Measurements from ENCODE around the gene WNT9A. TPM values are rescaled to one million over a fixed set of nuclear protein-coding genes. Genes with fewer than 3 reads are reported as not detected.
A peak's percentile ranks its signal among the peaks of the same experiment; 100 is the strongest.

Gene WNT9A
- total and polyA plus RNA-seq, 4 donors: 1.9 to 6.4 (median 5.2) TPM

DNA sequence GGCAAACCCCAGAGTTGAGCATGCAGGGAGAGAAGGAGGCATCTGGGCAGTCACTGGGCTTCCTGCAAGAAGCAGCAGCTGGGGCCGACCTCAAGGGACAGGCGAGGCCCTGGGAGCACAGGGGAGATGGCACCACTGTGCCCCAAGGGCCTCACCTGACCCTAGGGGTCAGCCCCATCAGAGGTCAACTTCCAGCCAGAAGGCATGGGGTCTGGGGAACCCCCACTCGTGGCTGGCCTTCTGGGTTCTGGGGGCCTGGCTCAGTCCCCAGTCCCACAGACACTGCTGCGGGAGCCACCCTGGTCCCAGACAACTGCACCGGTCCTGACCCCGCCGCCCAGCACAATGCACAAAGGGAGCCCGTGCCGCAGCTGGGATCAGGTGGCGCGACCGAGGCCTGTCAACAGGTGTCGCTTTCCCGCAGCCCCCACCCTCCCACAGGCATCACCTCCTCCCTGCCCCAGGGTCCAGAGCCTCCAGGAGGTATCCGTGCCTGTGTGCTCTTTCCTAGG, 6.2 kb downstream of the WNT9A start:
- H3K27ac ChIP-seq (ENCODE audit: low read depth, low read length): no peak overlapping the region
- no peaks in the 10 kb centered on the region for H3K27me3 ChIP-seq (ENCODE audit: control insufficient read depth, insufficient read depth, low read length)
- peak in 1 of 6 donors; percentile 0 for DNase-seq (ENCODE audit: low read depth in 4 of 6, low spot score in 6 of 6)

GRCh38 chr1:227940791-227941241, 6.9 kb downstream of the WNT9A start:
- WGBS (ENCODE audit: insufficient coverage): 93% methylated on average over 17 of the region's 17 CpGs
- peaks cover 56% of the 10 kb centered on the region for H3K4me1 ChIP-seq (ENCODE audit: control insufficient read depth, insufficient read depth, low read length)

More for the DNA sequence above, 6.2 kb downstream of the WNT9A start:
- Histone ChIP-seq H3K9me3 (ENCODE audit: control insufficient read depth, insufficient read depth, low read length) (no peaks in the 10 kb centered on the region), H3K4me1 (ENCODE audit: control insufficient read depth, insufficient read depth, low read length) (peaks cover 63% of the 10 kb centered on the region), H3K4me3 (ENCODE audit: low read depth, low read length) (no peak overlapping the region), H3K36me3 (ENCODE audit: control insufficient read depth, insufficient read depth, low read length) (peaks cover 27% of the 10 kb centered on the region)
- WGBS (ENCODE audit: insufficient coverage): 76% methylated on average over 15 of the region's 15 CpGs

DNA sequence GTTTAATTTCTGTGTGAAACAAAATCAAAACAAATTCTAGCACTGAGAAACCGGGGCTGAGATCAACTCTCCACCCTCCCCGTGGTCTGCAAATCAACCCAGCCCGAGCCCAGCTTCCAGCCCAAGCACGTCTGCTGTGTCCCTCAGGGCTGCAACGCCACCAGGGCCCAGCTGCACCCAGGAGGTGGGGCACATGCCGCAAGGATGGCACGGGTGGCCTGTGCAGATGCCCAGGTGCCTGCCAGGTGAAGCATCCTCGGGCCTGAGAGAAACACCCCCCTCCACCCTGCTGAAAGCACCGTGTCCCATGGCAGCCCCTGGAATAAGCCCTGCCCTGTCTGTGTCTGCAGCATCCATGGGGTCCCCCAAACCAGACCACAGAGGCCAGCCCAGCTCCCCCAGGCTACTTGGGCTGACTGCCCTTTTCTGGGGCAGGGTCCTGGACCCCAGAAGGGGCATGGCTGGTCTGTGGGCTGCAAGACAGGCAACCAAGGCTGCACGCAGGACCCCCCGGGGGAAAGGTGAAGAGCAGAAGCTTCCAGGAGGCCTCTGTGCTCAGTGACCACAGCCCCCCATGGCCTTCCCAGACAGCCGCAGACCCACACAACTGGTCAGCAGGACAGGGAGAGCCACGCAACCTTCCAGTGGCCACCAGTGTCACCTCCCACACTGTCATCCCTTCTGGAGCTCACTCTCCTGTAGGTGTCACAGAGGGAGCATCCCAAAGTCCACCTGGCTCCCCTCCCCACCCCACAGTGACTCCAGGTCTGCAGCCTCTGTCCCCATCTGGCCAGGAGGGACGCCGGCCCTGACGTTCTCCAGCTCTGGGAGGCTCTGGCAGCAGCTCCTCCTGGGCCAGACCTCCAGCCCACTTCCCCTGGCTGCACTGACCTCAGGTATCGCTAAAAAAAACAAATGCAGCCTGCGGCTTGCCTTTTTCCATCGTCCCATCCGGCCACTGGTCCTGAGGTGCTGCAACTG, 7.7 kb downstream of the WNT9A start:
- Histone ChIP-seq H3K27ac (ENCODE audit: low read depth, low read length) (no peak overlapping the region), H3K9me3 (ENCODE audit: control insufficient read depth, insufficient read depth, low read length) (no peaks in the 10 kb centered on the region), H3K4me1 (ENCODE audit: control insufficient read depth, insufficient read depth, low read length) (peaks cover 49% of the 10 kb centered on the region), H3K36me3 (ENCODE audit: control insufficient read depth, insufficient read depth, low read length) (peaks cover 24% of the 10 kb centered on the region), H3K27me3 (ENCODE audit: control insufficient read depth, insufficient read depth, low read length) (no peaks in the 10 kb centered on the region), H3K4me3 (ENCODE audit: low read depth, low read length) (no peak overlapping the region)
- 84% methylated on average over 20 of the region's 20 CpGs for WGBS (ENCODE audit: insufficient coverage)
- DNase-seq (ENCODE audit: low read depth in 4 of 6, low spot score in 6 of 6): no peak

More at GRCh38 chr1:227940791-227941241, 6.9 kb downstream of the WNT9A start:
- no peak overlapping the region for H3K27ac ChIP-seq (ENCODE audit: low read depth, low read length)
- H3K9me3 ChIP-seq (ENCODE audit: control insufficient read depth, insufficient read depth, low read length): no peaks in the 10 kb centered on the region
- peaks cover 24% of the 10 kb centered on the region for H3K36me3 ChIP-seq (ENCODE audit: control insufficient read depth, insufficient read depth, low read length)
- DNase-seq (ENCODE audit: low read depth in 4 of 6, low spot score in 6 of 6): no peak
- H3K27me3 ChIP-seq (ENCODE audit: control insufficient read depth, insufficient read depth, low read length): no peaks in the 10 kb centered on the region
- no peak overlapping the region for H3K4me3 ChIP-seq (ENCODE audit: low read depth, low read length)

- WGBS (ENCODE audit: insufficient coverage): 83% methylated on average over 26 of the region's 27 CpGs
- no peaks in the 10 kb centered on the region for H3K9me3 ChIP-seq (ENCODE audit: control insufficient read depth, insufficient read depth, low read length)
Observed at GRCh38 chr1:227938911-227939790, 8.6 kb downstream of the WNT9A start.

GRCh38 chr1:227938276-227938675, 9.5 kb downstream of the WNT9A start:
- Histone ChIP-seq H3K27ac (ENCODE audit: low read depth, low read length) (no peak overlapping the region), H3K4me3 (ENCODE audit: low read depth, low read length) (no peak overlapping the region), H3K27me3 (ENCODE audit: control insufficient read depth, insufficient read depth, low read length) (no peaks in the 10 kb centered on the region), H3K36me3 (ENCODE audit: control insufficient read depth, insufficient read depth, low read length) (peaks cover 24% of the 10 kb centered on the region), H3K9me3 (ENCODE audit: control insufficient read depth, insufficient read depth, low read length) (no peaks in the 10 kb centered on the region), H3K4me1 (ENCODE audit: control insufficient read depth, insufficient read depth, low read length) (peaks cover 31% of the 10 kb centered on the region)
- DNase-seq (ENCODE audit: low read depth in 4 of 6, low spot score in 6 of 6): no peak
- 96% methylated on average over 10 of the region's 10 CpGs for WGBS (ENCODE audit: insufficient coverage)

More at GRCh38 chr1:227938911-227939790, 8.6 kb downstream of the WNT9A start:
- peaks cover 24% of the 10 kb centered on the region for H3K36me3 ChIP-seq (ENCODE audit: control insufficient read depth, insufficient read depth, low read length)
- H3K4me1 ChIP-seq (ENCODE audit: control insufficient read depth, insufficient read depth, low read length): peaks cover 39% of the 10 kb centered on the region
- DNase-seq (ENCODE audit: low read depth in 4 of 6, low spot score in 6 of 6): no peak
- H3K27ac ChIP-seq (ENCODE audit: low read depth, low read length): no peak overlapping the region
- no peaks in the 10 kb centered on the region for H3K27me3 ChIP-seq (ENCODE audit: control insufficient read depth, insufficient read depth, low read length)
- H3K4me3 ChIP-seq (ENCODE audit: low read depth, low read length): no peak overlapping the region

GRCh38 chr1:227937838-227938145, 9.9 kb downstream of the WNT9A start:
- H3K27ac ChIP-seq (ENCODE audit: low read depth, low read length): no peak overlapping the region
- no peak overlapping the region for H3K4me3 ChIP-seq (ENCODE audit: low read depth, low read length)
- DNase-seq (ENCODE audit: low read depth in 4 of 6, low spot score in 6 of 6): no peak
- H3K36me3 ChIP-seq (ENCODE audit: control insufficient read depth, insufficient read depth, low read length): peaks cover 22% of the 10 kb centered on the region
- H3K4me1 ChIP-seq (ENCODE audit: control insufficient read depth, insufficient read depth, low read length): peaks cover 26% of the 10 kb centered on the region
- no peaks in the 10 kb centered on the region for H3K9me3 ChIP-seq (ENCODE audit: control insufficient read depth, insufficient read depth, low read length)
- H3K27me3 ChIP-seq (ENCODE audit: control insufficient read depth, insufficient read depth, low read length): no peaks in the 10 kb centered on the region
- WGBS (ENCODE audit: insufficient coverage): 83% methylated on average over 7 of the region's 7 CpGs

- H3K9me3 ChIP-seq (ENCODE audit: control insufficient read depth, insufficient read depth, low read length): no peaks in the 10 kb centered on the region
- no peak for DNase-seq (ENCODE audit: low read depth in 4 of 6, low spot score in 6 of 6)
- no peak overlapping the region for H3K4me3 ChIP-seq (ENCODE audit: low read depth, low read length)
- H3K27me3 ChIP-seq (ENCODE audit: control insufficient read depth, insufficient read depth, low read length): no peaks in the 10 kb centered on the region
- peaks cover 21% of the 10 kb centered on the region for H3K36me3 ChIP-seq (ENCODE audit: control insufficient read depth, insufficient read depth, low read length)
- WGBS (ENCODE audit: insufficient coverage): 80% methylated on average over 19 of the region's 20 CpGs
- no peak overlapping the region for H3K27ac ChIP-seq (ENCODE audit: low read depth, low read length)
- peaks cover 22% of the 10 kb centered on the region for H3K4me1 ChIP-seq (ENCODE audit: control insufficient read depth, insufficient read depth, low read length)
Observed at GRCh38 chr1:227937031-227937837, 10.5 kb downstream of the WNT9A start.

- H3K27ac ChIP-seq (ENCODE audit: low read depth, low read length): no peak overlapping the region
- H3K27me3 ChIP-seq (ENCODE audit: control insufficient read depth, insufficient read depth, low read length): no peaks in the 10 kb centered on the region
- WGBS (ENCODE audit: insufficient coverage): 86% methylated on average over 5 of the region's 7 CpGs
- peaks cover 19% of the 10 kb centered on the region for H3K36me3 ChIP-seq (ENCODE audit: control insufficient read depth, insufficient read depth, low read length)
- H3K4me1 ChIP-seq (ENCODE audit: control insufficient read depth, insufficient read depth, low read length): peaks cover 11% of the 10 kb centered on the region
- no peaks in the 10 kb centered on the region for H3K9me3 ChIP-seq (ENCODE audit: control insufficient read depth, insufficient read depth, low read length)
- H3K4me3 ChIP-seq (ENCODE audit: low read depth, low read length): no peak overlapping the region
- DNase-seq (ENCODE audit: low read depth in 4 of 6, low spot score in 6 of 6): no peak
Observed at GRCh38 chr1:227935826-227936225, 11.9 kb downstream of the WNT9A start.
